ENCODE data around the gene FMOD. TPM values are rescaled to one million over a fixed set of nuclear protein-coding genes. Genes with fewer than 3 reads are reported as not detected.

Gene FMOD
- total RNA-seq, 4 donors from 2014 or later = 4.3 to 29.9 (median 9.9) TPM

DNA sequence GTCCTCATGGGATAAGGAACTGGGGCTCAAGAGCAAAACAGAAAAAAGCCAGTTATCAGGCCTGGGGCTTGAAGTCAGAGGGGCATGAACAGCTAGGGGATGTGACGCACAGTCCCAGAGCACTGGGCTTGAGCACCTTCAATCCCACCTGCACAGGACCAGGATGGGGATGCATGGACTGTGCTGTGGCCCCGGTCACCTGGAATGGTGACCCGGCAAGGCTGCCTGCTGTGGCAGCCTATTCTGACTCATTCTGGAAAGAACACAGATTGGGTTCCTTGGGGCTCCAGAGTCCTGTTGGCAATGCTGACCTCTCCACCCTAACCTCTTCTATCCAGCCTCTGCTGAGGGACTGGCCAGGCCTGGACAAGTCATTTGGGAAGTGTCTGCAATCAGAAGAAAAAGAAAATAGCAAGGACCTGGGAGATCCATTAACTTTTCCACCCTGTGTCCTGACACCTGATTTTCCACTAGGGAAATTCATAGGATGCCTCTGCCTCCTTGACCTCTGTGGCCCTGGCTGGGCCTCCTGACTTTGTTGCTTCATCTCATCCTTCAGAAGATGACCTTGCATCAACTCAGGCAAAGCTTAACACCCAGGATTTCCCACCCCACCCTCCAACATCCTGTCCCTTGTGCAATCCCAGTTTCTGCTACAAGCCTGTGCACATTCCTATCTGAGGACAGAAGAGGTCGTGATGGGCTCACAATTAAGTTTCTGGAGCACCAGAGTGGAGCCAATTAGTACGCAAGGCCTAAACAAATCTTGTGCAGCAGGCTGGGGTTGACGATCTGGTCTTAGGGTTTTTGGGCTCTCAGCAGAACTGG lies 17.9 kb upstream of the FMOD start:
- Histone ChIP-seq H3K4me1 (peaks cover 0 to 12% (median 6%) of the 10 kb centered on the region in 3 donors), H3K9me3 (no peaks in the 10 kb centered on the region), H3K36me3 (no peaks in the 10 kb centered on the region), H3K27me3 (peaks cover 0 to 12% (median 0%) of the 10 kb centered on the region in 4 donors), H3K27ac (peak overlapping the region in 3 of 4 donors; percentile 40 to 60 (median 57)), H3K4me3 (no peak overlapping the region)
- TF ChIP-seq, protein P1, sequence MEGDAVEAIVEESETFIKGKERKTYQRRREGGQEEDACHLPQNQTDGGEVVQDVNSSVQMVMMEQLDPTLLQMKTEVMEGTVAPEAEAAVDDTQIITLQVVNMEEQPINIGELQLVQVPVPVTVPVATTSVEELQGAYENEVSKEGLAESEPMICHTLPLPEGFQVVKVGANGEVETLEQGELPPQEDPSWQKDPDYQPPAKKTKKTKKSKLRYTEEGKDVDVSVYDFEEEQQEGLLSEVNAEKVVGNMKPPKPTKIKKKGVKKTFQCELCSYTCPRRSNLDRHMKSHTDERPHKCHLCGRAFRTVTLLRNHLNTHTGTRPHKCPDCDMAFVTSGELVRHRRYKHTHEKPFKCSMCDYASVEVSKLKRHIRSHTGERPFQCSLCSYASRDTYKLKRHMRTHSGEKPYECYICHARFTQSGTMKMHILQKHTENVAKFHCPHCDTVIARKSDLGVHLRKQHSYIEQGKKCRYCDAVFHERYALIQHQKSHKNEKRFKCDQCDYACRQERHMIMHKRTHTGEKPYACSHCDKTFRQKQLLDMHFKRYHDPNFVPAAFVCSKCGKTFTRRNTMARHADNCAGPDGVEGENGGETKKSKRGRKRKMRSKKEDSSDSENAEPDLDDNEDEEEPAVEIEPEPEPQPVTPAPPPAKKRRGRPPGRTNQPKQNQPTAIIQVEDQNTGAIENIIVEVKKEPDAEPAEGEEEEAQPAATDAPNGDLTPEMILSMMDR (IDR thresholded peaks at IDR 0.05) = peak in 3 of 6 experiments; percentile 4 to 30 (median 30)
- no peak for TF ChIP-seq POLR2A (IDR thresholded peaks at IDR 0.05)
- intact Hi-C loops (cut with DNase I) = no loop called here
- WGBS, 2 donors = 52 to 54% methylated on average over 6 of the region's 6 CpGs
- DNase-seq = no peak

DNA sequence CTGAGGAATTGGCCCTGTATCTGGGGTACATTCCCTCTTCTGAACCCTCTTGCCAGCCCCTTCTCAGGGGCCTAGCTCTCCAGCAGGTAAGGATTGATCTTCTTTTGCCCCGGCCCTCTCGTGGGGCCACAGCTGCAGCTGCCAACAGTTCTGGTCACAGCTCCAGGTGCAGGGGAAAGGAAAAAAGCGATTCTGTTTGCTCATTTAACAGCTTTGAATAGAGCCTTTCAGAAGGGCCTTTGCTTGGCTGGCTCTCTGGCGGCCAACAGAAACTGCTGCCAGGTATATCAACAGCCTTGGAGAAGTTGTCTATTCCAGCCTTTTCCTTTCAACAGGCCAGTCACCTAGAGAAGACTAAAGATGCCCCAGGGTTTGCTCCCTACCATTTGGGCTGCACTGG lies 16.1 kb upstream of the FMOD start:
- Histone ChIP-seq H3K36me3 (no peaks in the 10 kb centered on the region), H3K27me3 (peaks cover 0 to 18% (median 0%) of the 10 kb centered on the region in 4 donors), H3K4me3 (no peak overlapping the region), H3K27ac (no peak overlapping the region), H3K9me3 (no peaks in the 10 kb centered on the region), H3K4me1 (peaks cover 0 to 18% (median 6%) of the 10 kb centered on the region in 3 donors)
- intact Hi-C loops (cut with DNase I) = no loop called here
- no peak for DNase-seq
- no peak for TF ChIP-seq POLR2A (IDR thresholded peaks at IDR 0.05)
- TF ChIP-seq, protein P1 (IDR thresholded peaks at IDR 0.05) = no peak
- WGBS, 2 donors = 34 to 67% methylated on average over 2 to 3 of the region's 4 CpGs

DNA sequence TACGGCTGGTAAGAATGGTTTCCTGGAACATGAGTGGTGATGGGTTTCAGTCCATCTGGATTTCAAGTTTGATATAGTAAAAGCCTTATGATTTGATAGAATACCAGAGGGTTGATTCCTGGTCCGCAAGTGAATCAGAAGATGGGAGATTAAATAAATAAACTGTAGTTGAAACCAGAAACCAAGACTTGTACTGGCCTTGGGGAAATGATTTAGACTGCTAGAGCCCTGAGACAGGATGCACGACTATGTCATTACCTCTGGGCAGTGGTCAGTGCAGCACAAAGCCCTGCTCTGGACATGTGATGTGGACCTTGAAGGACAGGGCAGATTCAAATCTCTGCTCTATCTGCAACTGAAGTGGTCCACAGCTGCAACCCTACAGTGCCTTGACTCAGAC lies 15.6 kb upstream of the FMOD start:
- H3K27ac ChIP-seq = no peak overlapping the region
- no peak overlapping the region for H3K4me3 ChIP-seq
- no peaks in the 10 kb centered on the region for H3K9me3 ChIP-seq
- DNase-seq = no peak
- peaks cover 0 to 18% (median 0%) of the 10 kb centered on the region in 4 donors for H3K27me3 ChIP-seq
- H3K4me1 ChIP-seq = peaks cover 0 to 18% (median 6%) of the 10 kb centered on the region in 3 donors
- intact Hi-C loops (cut with DNase I) = no loop called here
- TF ChIP-seq, protein P1 (IDR thresholded peaks at IDR 0.05) = no peak
- no peak for TF ChIP-seq POLR2A (IDR thresholded peaks at IDR 0.05)
- H3K36me3 ChIP-seq = no peaks in the 10 kb centered on the region
- WGBS, 2 donors = 69 to 79% methylated on average over 3 of the region's 3 CpGs

GRCh38 chr1:203364806-203365205 lies 13.9 kb upstream of the FMOD start:
- no peak overlapping the region for H3K4me3 ChIP-seq
- no peaks in the 10 kb centered on the region for H3K36me3 ChIP-seq
- intact Hi-C loops (cut with DNase I) = no loop called here
- TF ChIP-seq, protein P1 (IDR thresholded peaks at IDR 0.05) = no peak
- no peak for TF ChIP-seq POLR2A (IDR thresholded peaks at IDR 0.05)
- H3K27ac ChIP-seq = no peak overlapping the region
- H3K9me3 ChIP-seq = no peaks in the 10 kb centered on the region
- WGBS, 2 donors = 75 to 86% methylated on average over 3 to 4 of the region's 4 CpGs
- no peak for DNase-seq
- peaks cover 0 to 29% (median 0%) of the 10 kb centered on the region in 4 donors for H3K27me3 ChIP-seq
- peaks cover 0 to 18% (median 6%) of the 10 kb centered on the region in 3 donors for H3K4me1 ChIP-seq

GRCh38 chr1:203364094-203364801 lies 13.3 kb upstream of the FMOD start:
- peaks cover 0 to 15% (median 1%) of the 10 kb centered on the region in 3 donors for H3K4me1 ChIP-seq
- no peaks in the 10 kb centered on the region for H3K36me3 ChIP-seq
- H3K27ac ChIP-seq = no peak overlapping the region
- no peak overlapping the region for H3K4me3 ChIP-seq
- 69 to 83% methylated on average over 9 to 12 of the region's 13 CpGs for WGBS, 2 donors
- DNase-seq = no peak
- peaks cover 0 to 33% (median 0%) of the 10 kb centered on the region in 4 donors for H3K27me3 ChIP-seq
- no peaks in the 10 kb centered on the region for H3K9me3 ChIP-seq
- TF ChIP-seq, protein P1 (IDR thresholded peaks at IDR 0.05) = no peak
- no peak for TF ChIP-seq POLR2A (IDR thresholded peaks at IDR 0.05)
- intact Hi-C loops (cut with DNase I) = no loop called here
